ENCODE results near the gene TM4SF20.
"Not testable (repeated sequence)": the region's sequence is repeated elsewhere in the genome, so short reads cannot be mapped to it uniquely, and the experiment has no call there.

TM4SF20 gene

DNA sequence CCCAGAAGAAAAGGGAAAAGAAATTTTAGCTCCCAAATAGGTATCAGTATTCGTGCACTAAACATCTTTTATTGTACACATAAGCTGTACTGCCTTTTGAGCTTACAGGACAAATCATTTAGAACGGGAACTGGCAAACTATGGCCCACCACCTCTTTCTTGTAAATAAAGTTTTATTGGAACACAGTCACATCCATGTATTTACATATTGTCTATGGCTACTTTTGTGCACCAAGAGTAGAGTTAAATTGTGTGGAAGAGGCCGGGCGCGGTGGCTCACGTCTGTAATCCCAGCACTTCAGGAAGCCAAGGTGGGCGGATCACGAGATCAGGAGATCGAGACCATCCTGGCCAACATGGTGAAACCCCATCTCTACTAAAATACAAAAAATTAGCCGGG lies 5.7 kb downstream of the TM4SF20 start:
- in situ Hi-C loops (cut with HindIII; ENCODE audit: low pct_unique_long_range_greater_than_20kb, low sequenced_read_pairs), result no loop called here
- TF ChIP-seq JUND (IDR thresholded peaks at IDR 0.05; ENCODE audit: low read depth), result no peak
- no peak for DNase-seq (ENCODE audit: low read depth in 1 of 2, low spot score in 1 of 2)

DNA sequence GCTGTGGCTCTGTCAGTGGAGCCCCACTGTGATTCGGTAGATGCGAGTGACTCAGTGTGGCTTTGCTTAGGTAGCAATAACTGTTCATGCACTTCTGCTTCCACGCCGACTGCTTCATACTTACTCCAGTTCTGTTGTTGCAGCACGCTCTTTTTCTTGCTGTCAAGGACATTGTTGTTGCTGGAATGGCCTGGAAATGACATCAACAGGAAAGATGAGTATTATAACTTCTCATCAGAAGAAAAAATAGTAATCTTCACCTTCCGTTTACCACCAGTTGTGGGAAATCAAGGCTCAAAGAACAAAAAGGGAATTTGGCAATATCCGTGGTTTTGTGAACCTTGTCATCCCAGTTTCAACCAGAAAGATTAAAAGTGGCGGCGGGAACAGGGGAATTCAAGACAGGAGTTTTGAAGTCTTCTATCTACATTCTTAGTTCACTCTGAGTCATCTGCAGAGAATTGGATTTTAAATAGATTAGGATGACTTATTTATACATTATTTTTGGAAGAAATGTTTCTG lies 8.3 kb downstream of the TM4SF20 start:
- TF ChIP-seq JUND (IDR thresholded peaks at IDR 0.05; ENCODE audit: low read depth), result no peak
- in situ Hi-C loops (cut with HindIII; ENCODE audit: low pct_unique_long_range_greater_than_20kb, low sequenced_read_pairs), result no loop called here

DNA sequence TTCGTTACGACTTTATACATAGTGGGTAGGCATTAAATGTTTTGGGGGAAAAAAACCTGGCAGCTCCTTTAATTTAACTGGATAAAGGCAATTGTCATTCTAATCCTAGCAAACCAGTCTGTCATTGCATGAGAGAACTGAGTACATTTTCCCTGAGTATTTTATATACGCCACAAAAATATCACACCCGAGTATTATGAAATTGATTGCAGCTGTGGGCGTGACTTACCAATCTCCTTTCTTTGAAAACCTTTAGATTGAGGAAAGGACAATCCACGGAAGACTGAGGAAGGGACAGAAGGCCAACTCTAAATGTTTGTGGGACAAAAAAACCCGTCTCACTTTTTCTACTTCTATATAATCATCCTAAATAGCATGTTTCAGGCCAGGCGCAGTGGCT lies 9.0 kb downstream of the TM4SF20 start:
- in situ Hi-C loops (cut with HindIII; ENCODE audit: low pct_unique_long_range_greater_than_20kb, low sequenced_read_pairs), result no loop called here
- TF ChIP-seq JUND (IDR thresholded peaks at IDR 0.05; ENCODE audit: low read depth), result no peak
- DNase-seq (ENCODE audit: low read depth in 1 of 2, low spot score in 1 of 2), result no peak

More for the DNA sequence above, 8.3 kb downstream of the TM4SF20 start:
- no peak for DNase-seq (ENCODE audit: low read depth in 1 of 2, low spot score in 1 of 2)

DNA sequence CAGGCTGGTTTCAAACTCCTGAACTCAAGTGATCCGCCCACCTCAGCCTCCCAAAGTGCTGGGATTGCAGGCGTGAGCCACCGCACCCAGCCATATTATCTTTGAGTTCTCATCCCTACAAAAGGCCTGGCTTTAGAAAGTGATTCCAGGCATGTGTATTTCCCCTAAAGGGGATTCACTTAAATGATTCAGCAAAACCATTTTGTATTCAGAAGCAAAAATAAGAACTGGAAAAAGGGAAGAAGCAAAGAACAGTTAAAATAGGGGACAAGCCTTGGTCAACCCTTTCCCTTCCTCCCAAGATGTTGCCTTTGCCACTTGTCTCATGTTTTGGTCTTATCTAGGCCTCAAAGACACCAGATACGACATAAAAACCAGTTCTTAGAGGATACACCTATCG lies 10.5 kb downstream of the TM4SF20 start:
- no peak for DNase-seq (ENCODE audit: low read depth in 1 of 2, low spot score in 1 of 2)
- in situ Hi-C loops (cut with HindIII; ENCODE audit: low pct_unique_long_range_greater_than_20kb, low sequenced_read_pairs), result no loop called here
- no peak for TF ChIP-seq JUND (IDR thresholded peaks at IDR 0.05; ENCODE audit: low read depth)

DNA sequence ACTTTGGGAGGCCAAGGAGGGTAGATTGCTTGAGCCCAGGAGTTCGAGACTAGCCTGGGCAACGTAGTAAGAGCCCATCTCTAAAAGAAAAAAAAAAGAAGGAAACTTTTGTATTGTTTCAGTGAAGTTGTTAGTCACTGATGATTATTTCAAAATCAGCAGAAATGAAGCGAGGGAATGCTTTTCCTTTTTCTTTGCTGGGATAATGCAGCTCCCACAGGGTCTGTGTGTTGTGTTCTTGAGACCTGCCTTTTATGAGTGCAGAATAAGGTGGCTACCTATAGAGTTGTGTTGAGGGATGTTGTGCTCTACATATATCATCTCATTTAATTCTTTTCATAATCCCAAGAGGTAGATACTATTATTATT lies 11.7 kb downstream of the TM4SF20 start:
- no peak for TF ChIP-seq JUND (IDR thresholded peaks at IDR 0.05; ENCODE audit: low read depth)
- in situ Hi-C loops (cut with HindIII; ENCODE audit: low pct_unique_long_range_greater_than_20kb, low sequenced_read_pairs), result no loop called here
- no peak for DNase-seq (ENCODE audit: low read depth in 1 of 2, low spot score in 1 of 2)

DNA sequence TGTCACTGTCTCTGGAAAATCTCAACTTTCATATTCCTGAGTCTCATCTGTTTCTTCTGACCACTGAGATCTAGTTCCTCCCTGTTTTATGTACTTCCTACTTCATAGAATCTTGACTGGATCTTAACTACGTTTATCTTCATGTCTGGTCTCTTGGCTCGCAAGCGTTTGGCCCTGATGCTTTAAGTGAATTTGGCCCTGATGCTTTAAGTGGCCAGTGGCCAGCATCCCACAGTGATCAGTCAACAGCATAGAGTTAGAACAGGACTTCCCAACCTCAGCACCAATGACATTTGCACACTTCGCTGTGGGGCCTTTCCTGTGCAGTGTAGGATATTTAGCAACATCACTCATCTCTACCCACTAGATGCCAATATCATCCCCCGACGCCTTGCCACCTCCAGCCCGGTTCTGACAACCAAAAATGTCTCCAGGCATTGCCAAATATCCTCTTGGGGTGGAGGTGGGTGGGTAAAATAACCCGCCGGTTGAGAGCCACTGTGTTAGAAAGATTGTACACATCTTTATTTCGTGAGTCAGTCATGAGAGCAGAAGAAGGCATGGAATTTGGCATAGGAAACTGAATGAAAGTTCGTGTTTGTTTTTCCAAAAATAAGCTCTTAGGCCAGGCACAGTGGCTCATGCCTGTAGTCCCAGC lies 12.2 kb downstream of the TM4SF20 start:
- no peak for DNase-seq (ENCODE audit: low read depth in 1 of 2, low spot score in 1 of 2)
- TF ChIP-seq JUND (IDR thresholded peaks at IDR 0.05; ENCODE audit: low read depth), result no peak
- in situ Hi-C loops (cut with HindIII; ENCODE audit: low pct_unique_long_range_greater_than_20kb, low sequenced_read_pairs), result no loop called here

DNA sequence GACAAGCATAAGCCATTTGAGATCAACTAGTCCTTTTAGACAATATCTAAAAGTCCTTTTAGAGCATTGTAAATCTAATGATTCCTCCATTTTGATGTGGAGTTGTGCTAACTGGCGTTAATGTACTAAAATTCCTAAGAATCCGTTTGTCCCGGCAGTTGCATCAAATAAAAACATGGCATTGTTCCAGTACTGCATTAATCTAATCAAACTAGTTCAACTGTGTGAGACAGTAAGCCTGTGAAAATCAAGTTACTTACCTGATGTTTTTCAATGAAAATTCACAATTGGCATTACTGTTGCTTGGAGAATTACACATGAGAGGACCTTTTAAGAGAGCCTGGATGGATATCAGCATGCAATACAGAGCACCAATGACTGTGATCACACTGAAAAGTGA lies 13.3 kb downstream of the TM4SF20 start:
- in situ Hi-C loops (cut with HindIII; ENCODE audit: low pct_unique_long_range_greater_than_20kb, low sequenced_read_pairs), result no loop called here
- DNase-seq (ENCODE audit: low read depth in 1 of 2, low spot score in 1 of 2), result no peak
- TF ChIP-seq JUND (IDR thresholded peaks at IDR 0.05; ENCODE audit: low read depth), result no peak

DNA sequence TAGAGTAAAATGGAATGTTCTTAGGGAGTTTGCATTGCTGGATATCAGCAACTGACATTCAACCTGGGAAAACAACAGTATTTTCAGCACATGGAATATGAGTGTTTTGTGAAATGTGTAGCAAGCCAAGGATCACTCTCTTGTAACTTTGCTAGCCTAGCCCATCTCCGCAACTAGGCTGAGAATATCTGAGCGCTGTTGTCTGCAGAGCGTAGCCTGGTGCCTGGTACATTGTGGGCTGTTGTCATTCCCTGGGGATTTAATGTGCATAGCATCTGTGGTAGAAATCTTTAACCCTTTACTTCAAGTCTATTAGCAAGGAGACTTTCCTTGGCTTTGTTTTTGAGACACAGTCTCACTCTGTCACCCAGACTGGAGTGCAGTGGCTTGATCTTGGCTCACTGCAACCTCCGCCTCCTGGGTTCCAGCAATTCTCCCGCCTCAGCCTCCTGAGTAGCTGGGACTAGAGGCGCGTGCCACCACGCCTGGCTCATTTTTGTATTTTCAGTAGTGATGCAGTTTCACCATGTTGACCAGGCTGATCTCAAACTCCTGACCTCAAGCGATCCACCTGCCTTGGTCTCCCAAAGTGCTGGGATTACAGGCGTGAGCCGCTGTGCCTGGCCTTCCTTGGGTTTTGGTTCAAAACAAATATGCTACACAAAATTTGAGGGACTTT lies 14.4 kb downstream of the TM4SF20 start:
- in situ Hi-C loops (cut with HindIII; ENCODE audit: low pct_unique_long_range_greater_than_20kb, low sequenced_read_pairs); DNase-seq (ENCODE audit: low read depth in 1 of 2, low spot score in 1 of 2): not testable (repeated sequence)

DNA sequence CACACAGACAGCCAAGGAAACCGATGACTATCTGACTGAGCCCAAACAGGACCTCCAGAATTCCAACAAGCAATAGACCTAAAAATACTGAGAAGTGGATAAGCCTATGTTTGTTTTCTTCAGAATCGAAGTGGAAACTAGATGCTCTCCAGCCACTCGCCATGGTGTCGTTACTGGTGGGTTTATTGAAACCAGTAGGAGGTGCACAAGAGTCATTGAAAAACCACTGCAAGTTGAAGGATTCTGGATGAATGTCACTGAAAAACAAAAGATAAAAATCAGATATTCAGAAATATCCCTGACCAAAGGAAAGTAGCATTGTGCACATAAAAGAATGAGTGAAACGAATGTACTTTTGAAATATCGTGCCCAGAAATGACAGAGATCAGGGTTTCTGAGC lies 15.3 kb downstream of the TM4SF20 start:
- in situ Hi-C loops (cut with HindIII; ENCODE audit: low pct_unique_long_range_greater_than_20kb, low sequenced_read_pairs), result no loop called here
- no peak for TF ChIP-seq JUND (IDR thresholded peaks at IDR 0.05; ENCODE audit: low read depth)
- no peak for DNase-seq (ENCODE audit: low read depth in 1 of 2, low spot score in 1 of 2)

DNA sequence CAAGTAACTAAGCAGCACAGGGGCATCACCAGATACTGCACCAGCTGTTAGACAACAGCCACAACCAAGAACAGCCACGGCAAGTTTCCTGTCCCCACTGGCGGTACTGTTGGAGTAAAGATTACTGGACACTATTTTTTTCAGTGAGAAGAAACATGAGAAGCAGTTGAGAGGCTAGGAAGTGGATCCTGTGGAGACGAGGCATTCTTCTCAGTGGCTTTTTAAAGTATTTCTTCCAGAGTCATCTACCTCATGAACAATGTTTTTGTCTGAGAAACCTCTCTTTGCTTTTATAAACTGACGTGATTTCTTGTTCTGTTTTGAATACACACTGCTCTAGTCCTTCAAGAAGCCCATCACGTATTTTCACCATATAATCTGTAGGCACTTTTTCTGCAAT lies 18.8 kb downstream of the TM4SF20 start:
- TF ChIP-seq JUND (IDR thresholded peaks at IDR 0.05; ENCODE audit: low read depth), result no peak
- DNase-seq (ENCODE audit: low read depth in 1 of 2, low spot score in 1 of 2), result no peak
- in situ Hi-C loops (cut with HindIII; ENCODE audit: low pct_unique_long_range_greater_than_20kb, low sequenced_read_pairs), result no loop called here

DNA sequence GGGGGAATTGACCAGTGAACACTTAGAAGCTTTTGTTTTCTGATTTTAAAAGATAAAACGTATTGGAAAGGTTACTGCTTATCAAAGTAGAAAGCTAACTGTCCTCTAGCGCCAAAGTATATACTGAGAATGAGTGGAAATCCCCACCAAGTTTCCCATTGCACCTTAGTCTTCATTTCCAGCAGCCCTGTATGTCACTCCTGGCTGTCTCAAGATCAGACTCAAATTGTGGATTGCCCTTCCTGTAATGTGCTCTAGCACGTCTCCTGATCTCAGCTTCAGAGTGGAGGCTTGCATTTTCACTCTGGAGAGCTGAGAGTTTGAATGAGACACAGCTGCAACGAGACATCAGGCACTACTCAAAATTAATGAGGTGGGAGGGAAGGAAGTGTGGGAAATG lies 27.5 kb downstream of the TM4SF20 start:
- no peak for TF ChIP-seq JUND (IDR thresholded peaks at IDR 0.05; ENCODE audit: low read depth)
- no peak for DNase-seq (ENCODE audit: low read depth in 1 of 2, low spot score in 1 of 2)
- in situ Hi-C loops (cut with HindIII; ENCODE audit: low pct_unique_long_range_greater_than_20kb, low sequenced_read_pairs), result no loop called here

DNA sequence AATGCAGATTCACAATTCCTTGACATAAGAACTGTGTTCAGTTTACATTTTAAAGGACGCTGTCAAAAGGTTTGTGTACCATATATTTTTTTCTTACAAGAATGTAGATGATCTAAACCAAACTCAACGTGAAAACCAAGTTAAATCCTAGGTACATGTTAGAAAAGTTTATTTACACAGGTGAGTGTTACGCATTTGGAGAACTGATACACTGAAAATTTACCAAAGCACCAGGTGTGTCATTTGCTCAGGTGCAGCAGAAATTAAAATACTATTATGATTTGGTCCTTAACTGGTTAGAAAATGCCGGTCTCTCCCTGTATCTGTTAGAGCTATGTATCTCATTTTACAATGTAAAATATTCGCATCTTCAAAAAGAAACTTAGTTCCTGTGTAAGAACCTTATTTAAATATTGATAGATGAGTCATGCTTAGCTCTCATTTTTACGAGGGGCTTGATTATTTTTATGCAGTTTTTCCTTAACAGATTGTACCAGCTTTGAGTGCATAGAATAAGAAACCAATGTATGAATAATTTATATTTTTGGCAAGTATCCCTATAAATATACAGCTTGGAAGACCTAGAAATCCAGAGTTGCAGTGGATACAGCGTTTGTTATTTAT lies 29.0 kb downstream of the TM4SF20 start:
- TF ChIP-seq JUND (IDR thresholded peaks at IDR 0.05; ENCODE audit: low read depth), result no peak
- no peak for DNase-seq (ENCODE audit: low read depth in 1 of 2, low spot score in 1 of 2)
- in situ Hi-C loops (cut with HindIII; ENCODE audit: low pct_unique_long_range_greater_than_20kb, low sequenced_read_pairs), result no loop called here

DNA sequence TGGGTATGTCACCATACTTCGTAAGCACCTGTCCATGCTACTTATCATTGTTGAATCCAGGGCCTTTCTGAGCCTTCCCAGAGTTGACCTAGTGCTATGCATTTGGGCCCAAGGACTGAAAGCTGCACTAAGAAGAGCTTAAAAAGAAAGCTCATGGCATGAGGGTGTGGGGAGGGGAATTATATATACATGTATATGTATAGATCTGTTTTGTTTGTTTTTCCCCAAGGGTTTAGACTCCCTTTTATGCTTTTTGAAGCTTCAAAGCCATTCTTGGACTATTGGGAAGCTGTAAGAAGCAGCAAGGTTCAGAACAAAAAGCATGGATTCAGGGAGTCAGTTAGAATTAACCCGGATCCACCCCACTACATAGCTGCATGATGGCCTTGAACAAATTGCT lies 30.8 kb downstream of the TM4SF20 start:
- TF ChIP-seq JUND (IDR thresholded peaks at IDR 0.05; ENCODE audit: low read depth), result no peak
- DNase-seq (ENCODE audit: low read depth in 1 of 2, low spot score in 1 of 2), result no peak
- in situ Hi-C loops (cut with HindIII; ENCODE audit: low pct_unique_long_range_greater_than_20kb, low sequenced_read_pairs), result no loop called here

All from T47D (cell line).